GM19324 (cell line): ENCODE measurements around the gene SPPL3.

Experiments used
- ATAC-seq: cut with Tn5 transposase; IDR thresholded peaks from one replicate; pipeline ENCODE4 v1.9.1; 2021; ENCODE audit warnings: mild to moderate bottlenecking, moderate library complexity; ENCODE audit not compliant: unreplicated experiment, low FRiP score

The SPPL3 gene

GRCh38 chr12:120822832-120823503 is 81.2 kb downstream of the SPPL3 start:
- ATAC-seq: no peak

- no peak for ATAC-seq
Measured at GRCh38 chr12:120821878-120822277, 82.3 kb downstream of the SPPL3 start.

GRCh38 chr12:120820884-120821510 is 83.2 kb downstream of the SPPL3 start:
- no peak for ATAC-seq

- ATAC-seq: no peak
Measured at GRCh38 chr12:120818416-120818815, 85.7 kb downstream of the SPPL3 start.

- ATAC-seq: no peak
Measured at GRCh38 chr12:120817559-120818330, 86.4 kb downstream of the SPPL3 start.

GRCh38 chr12:120816363-120816762 is 87.8 kb downstream of the SPPL3 start:
- ATAC-seq: no peak

GRCh38 chr12:120814903-120815429 is 89.2 kb downstream of the SPPL3 start:
- ATAC-seq: no peak

- no peak for ATAC-seq
Measured at GRCh38 chr12:120814203-120814902, 89.8 kb downstream of the SPPL3 start.

- ATAC-seq: no peak
Measured at GRCh38 chr12:120813588-120814153, 90.5 kb downstream of the SPPL3 start.

GRCh38 chr12:120810021-120810420 is 94.1 kb downstream of the SPPL3 start:
- no peak for ATAC-seq

- no peak for ATAC-seq
Measured at GRCh38 chr12:120804428-120804827, 99.7 kb downstream of the SPPL3 start.

GRCh38 chr12:120801146-120801545 is 103.0 kb downstream of the SPPL3 start:
- ATAC-seq: no peak

GRCh38 chr12:120800665-120801064 is 103.5 kb downstream of the SPPL3 start:
- ATAC-seq: no peak

GRCh38 chr12:120799243-120800045 is 104.7 kb downstream of the SPPL3 start:
- ATAC-seq: no peak

GRCh38 chr12:120798696-120799095 is 105.5 kb downstream of the SPPL3 start:
- no peak for ATAC-seq

GRCh38 chr12:120797677-120798642 is 106.2 kb downstream of the SPPL3 start:
- ATAC-seq: no peak

GRCh38 chr12:120795441-120796178 is 108.5 kb downstream of the SPPL3 start:
- ATAC-seq: no peak

GRCh38 chr12:120793357-120793756 is 110.8 kb downstream of the SPPL3 start:
- no peak for ATAC-seq
